LNCaP clone FGC (cell line): ENCODE results near the gene PGAM2.
"Not testable (repeated sequence)": the region's sequence is repeated elsewhere in the genome, so short reads cannot be mapped to it uniquely, and the experiment has no call there.

Experiments
- DNase-seq: peaks from one replicate; pipeline ENCODE4 v3.0.0-alpha.2; 2011; ENCODE audit warnings: low read depth
- H3K4me3 ChIP-seq: 2 replicates; pipeline ENCODE4 v1.5.1; 2011; ENCODE audit warnings: mild to moderate bottlenecking, low read depth, low read length, control low read depth
- TF ChIP-seq, protein P1 (sequence below): IDR thresholded peaks from 2 replicates; pipeline ENCODE4 v1.5.1; 2012; ENCODE audit warnings: mild to moderate bottlenecking; ENCODE audit not compliant: control insufficient read depth, insufficient read depth; ENCODE audit errors: extremely low read depth

Gene PGAM2

DNA sequence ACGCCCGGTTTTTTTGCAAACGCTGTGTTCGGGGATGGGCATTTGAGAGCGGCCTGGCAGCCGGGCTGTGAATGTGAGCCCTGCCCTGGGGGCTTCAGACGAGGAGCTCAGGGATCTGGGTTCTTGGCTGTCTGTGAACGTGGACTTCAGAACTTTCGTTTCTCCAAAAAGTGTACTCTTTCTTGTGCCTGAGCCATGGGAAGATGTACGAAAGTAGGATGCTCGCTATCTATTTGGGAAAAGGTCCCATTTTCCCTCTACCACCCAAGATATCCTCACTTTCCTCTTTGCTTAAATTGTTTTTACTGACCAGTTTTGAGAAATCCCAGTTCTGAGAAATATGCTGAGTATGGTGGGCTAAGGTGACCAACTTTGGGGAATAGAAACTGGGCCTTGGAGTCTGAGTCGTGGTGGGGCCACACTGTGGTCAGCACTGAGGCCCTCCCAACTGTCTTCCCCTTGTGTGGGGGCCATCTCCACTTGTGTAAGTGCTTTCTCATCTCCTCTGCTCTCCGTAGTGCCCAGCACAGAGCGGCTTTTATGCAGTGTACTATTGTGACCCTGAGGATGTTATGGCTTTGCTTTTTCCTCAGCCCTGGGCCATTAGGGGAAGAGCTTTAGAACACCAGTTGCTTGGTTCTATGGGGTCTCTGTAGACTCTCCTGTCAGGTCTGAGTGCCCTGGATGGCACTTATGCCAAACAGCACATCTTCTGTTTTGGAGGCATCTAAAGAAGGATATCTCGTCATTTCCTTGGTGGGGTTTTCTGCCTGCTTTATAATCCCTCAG is 19.9 kb downstream of the PGAM2 start:
- TF ChIP-seq, protein P1, sequence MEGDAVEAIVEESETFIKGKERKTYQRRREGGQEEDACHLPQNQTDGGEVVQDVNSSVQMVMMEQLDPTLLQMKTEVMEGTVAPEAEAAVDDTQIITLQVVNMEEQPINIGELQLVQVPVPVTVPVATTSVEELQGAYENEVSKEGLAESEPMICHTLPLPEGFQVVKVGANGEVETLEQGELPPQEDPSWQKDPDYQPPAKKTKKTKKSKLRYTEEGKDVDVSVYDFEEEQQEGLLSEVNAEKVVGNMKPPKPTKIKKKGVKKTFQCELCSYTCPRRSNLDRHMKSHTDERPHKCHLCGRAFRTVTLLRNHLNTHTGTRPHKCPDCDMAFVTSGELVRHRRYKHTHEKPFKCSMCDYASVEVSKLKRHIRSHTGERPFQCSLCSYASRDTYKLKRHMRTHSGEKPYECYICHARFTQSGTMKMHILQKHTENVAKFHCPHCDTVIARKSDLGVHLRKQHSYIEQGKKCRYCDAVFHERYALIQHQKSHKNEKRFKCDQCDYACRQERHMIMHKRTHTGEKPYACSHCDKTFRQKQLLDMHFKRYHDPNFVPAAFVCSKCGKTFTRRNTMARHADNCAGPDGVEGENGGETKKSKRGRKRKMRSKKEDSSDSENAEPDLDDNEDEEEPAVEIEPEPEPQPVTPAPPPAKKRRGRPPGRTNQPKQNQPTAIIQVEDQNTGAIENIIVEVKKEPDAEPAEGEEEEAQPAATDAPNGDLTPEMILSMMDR: no peak
- peak overlapping the region; percentile 61 for H3K4me3 ChIP-seq
- DNase-seq: no peak

DNA sequence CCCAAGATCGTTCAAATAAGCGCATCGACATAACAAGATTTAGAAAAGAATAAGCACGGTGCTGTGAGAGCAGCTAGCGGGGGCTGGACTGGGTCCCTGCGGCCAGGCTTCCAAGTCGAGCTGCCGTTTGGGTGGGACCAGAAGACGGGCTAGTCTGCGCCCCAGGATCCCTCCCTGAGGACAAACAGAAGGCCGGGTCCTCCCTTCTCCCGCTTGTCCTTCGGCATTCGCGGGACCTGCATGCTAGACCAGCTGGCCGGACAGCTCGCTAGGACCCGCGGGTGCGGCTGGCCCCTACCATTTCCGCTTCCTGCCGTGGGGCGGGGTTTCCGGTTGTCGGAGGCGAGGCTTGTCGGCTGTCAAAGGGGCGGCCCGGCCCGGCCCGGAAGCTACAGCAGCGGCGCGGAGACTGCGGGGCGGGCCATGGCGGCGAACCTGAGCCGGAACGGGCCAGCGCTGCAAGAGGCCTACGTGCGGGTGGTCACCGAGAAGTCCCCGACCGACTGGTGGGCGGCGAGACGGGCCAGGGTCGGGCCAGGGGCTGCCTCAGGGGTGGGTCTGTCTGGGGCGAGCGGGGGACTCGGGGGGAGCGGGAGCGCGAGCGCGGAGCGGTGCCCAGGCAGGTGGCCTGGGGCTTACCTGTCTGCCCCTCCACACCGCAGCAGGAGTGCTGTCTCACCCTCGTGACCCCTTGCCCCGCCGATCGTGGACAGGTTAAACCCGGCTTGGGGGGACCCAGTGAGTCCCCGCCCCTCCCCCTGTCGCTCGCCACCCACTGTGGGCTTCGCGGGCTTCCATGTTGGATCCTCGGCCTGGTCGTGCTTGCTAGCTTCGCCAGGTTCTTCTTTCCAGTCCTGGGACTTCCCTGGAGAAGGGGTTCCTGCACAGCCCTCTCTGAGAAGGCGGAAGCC is 20.8 kb downstream of the PGAM2 start, which contains the start of gene DBNL:
TSS of gene DBNL (plus strand) at position 388 of the 911 bp plus-strand sequence. CDS start at position 424, 36 bp downstream.
- peak; percentile 61 for DNase-seq

DNA sequence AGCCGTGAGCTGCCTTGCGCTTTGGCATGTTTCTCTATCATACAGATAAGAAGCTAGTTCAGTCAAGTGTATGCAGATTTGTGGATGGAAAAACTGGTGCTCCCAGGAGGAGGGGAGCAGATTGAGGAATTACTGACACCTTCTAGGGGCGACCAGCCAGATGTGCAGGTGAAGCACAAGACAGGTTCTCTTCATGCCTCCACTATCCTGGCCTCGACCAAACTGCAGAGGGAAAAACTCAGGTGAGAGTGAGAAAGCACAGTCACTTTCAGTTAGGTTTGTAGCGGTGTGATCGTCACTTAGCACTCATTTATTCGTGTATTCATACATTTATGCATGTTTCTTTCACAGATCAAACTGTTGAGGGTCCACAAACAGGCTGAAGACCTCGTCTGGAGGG is 21.5 kb downstream of the PGAM2 start:
- peak overlapping the region; percentile 61 for H3K4me3 ChIP-seq
- TF ChIP-seq, protein P1: no peak
- no peak for DNase-seq

More for the DNA sequence above, 20.8 kb downstream of the PGAM2 start, which contains the start of gene DBNL:
- peak within 1 kb of the TSS; percentile 61 for H3K4me3 ChIP-seq
- TF ChIP-seq, protein P1: no peak

DNA sequence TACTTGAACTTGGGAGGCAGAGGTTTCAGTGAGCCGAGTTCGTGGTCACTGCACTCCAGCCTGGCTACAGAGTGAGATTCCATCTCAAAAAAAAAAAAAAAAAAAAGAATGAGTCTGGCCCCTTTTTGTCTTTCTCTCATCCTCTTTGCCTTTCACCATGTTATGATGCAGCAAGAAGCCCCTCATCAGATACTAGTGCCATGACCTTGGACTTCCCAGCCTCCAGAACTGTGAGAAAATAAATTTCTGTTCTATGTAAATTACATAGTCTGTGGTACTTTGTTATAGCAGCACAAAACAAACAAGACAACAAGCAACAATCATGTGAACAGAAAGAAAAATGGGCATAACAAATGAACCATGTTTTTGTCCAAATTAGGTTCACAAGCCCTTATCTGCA is 23.1 kb downstream of the PGAM2 start:
- TF ChIP-seq, protein P1: no peak
- no peak for DNase-seq

DNA sequence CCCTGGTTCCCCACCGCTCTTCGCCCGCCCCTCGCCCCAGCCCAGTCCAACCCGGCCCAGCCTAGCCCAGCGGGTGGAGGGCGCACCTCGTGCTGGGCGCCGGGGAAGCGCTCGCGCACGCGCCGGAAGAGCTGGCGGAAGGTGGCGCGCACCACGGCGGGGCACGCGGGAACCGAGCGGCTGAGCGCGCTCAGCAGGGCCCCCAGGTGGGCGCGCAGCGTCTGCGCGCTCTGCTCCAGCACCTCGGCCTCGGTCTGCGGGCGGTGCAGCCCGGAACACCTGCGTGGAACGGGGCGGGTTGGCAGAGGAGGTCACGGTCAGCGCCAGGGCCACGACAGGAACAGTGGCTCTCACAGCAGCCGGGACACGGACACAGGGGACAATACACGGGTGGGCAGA is 24.9 kb downstream of the PGAM2 start:
- not testable (repeated sequence) for H3K4me3 ChIP-seq, DNase-seq

More for the DNA sequence above, 23.1 kb downstream of the PGAM2 start:
- no peak overlapping the region for H3K4me3 ChIP-seq

DNA sequence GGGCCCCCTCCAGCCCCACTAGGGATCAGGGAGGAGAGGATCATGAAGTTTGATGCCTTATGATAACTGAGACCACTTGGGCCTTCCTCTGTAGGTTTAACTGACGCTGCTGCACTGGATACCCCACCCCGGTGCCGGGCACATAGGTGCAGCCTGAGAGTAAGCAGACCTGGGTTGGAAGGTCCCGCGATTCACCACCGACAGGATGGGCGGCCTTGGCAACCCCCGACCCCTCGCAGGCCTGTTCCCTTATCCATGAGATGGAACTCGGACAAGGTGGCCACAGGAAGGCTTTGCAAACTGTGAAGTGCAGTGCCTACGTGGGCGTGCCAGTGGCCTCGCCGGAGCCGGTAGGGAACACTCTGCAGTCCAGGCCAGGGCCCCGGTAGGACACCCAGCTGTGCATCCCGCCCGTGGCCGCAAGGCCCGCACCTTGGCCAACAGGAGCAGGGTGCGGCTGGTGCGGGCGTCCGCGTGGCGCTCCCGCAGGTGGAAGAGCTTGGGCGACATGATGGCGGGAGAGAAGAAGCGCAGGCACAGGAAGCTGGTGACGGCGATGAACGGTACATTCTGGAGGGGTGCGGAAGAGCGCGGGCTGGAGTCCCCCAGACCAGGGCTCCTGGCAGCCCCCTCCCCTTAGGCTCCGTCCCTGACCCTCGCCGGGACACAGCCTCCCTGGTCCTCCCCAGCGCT is 25.4 kb downstream of the PGAM2 start:
- not testable (repeated sequence) for H3K4me3 ChIP-seq

DNA sequence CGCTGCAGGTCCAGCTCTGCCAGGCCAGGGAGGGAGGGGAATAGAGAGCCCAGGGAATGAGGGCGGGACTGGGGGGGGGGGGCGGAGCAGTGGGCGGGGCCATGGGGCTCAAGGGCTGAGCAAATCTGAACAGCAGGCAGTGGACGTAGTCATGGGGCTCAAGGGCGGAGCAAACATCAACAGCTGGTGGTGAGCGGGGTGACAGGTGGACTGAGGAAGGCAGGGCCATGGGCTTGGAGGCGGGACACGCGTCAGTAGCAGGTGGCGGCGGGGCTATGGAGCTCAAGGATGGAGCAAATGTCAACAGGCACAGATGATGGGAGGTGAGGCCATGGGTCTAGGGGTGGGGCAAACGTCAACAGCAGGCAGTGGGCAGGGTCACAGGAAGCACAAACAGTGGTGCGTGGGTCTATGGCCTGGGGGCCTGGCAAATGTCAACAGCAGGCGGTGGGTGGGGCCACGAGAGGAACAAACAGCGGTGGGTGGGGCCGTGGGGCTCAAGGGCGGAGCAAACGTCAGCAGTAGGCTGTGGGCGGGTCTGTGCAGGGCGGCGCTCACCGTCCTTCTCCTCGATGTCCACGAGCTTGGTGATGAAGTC is 26.3 kb downstream of the PGAM2 start:
- H3K4me3 ChIP-seq: peak overlapping the region; percentile 35

More for the DNA sequence above, 25.4 kb downstream of the PGAM2 start:
- not testable (repeated sequence) for DNase-seq

DNA sequence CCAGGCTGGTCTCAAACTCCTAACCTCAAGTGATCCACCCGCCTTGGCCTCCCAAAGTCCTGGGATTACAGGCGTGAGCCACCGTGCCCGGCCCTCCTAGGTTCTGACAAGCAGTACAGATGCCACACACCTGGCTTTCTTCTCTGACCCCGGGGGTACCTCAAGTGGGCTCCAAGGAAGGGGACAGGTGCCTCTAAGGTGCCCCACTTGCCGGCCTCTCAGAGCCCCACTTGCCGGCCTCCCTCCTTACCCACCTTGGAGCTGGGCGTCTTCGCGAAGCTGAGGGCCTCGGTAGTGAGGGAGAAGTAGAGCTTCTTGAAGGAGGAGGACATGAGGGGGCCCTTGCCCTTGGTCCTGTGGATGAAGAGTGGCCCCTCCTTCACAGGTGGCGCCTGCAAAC is 26.8 kb downstream of the PGAM2 start:
- not testable (repeated sequence) for H3K4me3 ChIP-seq, DNase-seq

More for the DNA sequence above, 26.3 kb downstream of the PGAM2 start:
- peak; percentile 88 for DNase-seq

DNA sequence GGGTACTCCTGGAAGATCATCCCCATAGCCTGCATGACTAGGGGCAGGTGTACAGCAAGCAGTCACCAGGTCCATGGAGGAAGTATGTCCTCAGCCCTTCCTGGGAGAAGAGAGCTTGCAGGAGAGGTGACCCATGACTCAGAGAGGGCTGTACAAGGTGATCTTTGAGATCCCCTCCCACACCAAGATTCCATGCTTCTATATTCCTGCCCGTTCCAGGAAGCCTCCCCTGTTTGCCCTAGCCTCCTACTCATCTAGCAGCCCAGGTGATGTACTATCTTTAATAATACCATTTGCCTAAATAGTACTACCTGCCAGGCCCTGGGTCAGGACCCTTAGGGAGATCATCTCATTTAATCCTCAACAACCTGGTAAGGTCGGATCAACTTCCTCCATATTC is 27.4 kb downstream of the PGAM2 start:
- not testable (repeated sequence) for H3K4me3 ChIP-seq, DNase-seq

DNA sequence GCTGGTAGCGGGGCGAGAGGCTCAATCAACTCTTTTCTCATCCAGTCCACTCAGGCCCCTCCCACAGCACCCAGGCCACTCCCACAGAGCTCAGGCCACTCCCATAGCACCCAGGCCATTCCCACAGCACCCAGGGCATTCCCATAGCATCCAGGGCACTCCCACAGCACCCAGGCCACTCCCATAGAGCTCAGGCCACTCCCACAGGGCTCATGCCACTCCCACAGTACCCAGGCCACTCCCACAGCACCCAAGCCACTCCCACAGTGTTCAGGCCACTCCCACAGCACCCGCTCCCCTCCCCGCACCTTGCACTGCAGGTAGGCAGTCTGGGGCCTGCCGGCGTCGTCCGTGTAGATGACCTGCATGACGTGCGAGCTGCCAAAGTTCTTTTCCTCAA is 29.0 kb downstream of the PGAM2 start:
- not testable (repeated sequence) for H3K4me3 ChIP-seq, DNase-seq

DNA sequence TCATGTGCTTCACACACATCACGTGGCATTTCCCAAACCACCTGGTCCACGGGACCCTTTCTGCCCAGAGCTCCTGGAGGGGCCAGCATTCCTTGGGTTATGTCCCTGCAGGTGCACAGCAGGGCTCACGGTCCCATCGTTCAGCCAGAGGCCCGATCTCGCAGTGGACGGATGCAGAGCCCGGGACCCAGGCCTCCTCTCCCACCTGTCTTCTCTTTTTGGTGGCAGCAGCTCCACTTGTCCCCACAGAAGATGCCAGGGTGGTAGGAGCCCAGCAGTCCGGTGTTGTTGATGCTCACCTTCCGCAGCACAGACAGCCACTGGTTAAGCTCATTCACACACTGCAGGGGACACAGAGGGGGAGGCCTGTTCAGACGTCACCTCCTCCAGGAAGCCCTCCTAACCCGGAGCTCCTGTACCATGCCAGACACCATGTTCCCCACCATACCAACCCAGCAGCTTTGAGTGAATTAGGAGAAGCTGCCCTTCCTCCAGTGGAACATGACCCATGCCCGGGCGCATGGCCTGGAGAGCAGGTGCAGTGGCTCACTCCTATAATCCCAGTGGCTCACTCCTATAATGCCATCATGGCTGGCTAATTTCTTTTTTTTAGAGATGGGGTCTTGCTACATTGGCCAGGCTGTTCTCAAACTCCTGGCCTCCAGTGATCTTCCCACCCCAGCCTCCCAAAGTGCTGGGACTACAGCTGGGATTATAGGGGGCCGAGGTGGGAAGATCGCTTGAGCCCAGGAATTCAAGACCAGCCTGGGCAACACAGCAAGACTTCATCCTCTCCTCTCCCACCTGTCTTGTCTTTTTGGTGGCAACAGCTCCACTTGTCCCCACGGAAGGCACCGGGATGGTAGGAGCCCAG is 31.2 kb downstream of the PGAM2 start:
- not testable (repeated sequence) for H3K4me3 ChIP-seq, DNase-seq

DNA sequence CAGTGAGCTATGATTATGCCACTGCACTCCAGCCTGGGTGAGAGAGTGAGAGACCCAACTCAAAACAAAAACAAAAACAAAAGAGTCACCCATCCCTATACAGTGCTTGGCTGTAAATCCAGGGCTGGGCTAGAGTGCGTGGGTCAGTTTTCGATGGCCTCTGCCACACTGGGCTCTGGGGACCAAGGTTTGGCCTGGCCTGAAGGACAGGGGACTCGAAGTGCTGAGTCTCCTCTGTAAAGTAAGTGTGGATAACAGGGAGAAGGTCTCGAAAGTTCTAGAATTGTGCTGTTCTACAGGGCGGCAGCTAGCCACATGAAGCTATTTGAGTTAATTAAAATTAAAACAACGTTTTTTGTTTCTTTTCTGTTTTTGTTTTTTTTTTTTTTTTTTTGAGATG is 33.3 kb downstream of the PGAM2 start:
- not testable (repeated sequence) for DNase-seq, H3K4me3 ChIP-seq
